Measurements from ENCODE around the gene EMX1. TPM values are rescaled to one million over a fixed set of nuclear protein-coding genes. Genes with fewer than 3 reads are reported as not detected.

EMX1 gene
- total RNA-seq, 4 donors from 2014 or later: 0.26 TPM; not detected in 3

GRCh38 chr2:72954376-72955227 is 37.3 kb downstream of the EMX1 start:
- WGBS, 2 donors: 82 to 86% methylated on average over 11 of the region's 12 CpGs
- no peak for TF ChIP-seq POLR2A (IDR thresholded peaks at IDR 0.05)
- TF ChIP-seq, protein P1, sequence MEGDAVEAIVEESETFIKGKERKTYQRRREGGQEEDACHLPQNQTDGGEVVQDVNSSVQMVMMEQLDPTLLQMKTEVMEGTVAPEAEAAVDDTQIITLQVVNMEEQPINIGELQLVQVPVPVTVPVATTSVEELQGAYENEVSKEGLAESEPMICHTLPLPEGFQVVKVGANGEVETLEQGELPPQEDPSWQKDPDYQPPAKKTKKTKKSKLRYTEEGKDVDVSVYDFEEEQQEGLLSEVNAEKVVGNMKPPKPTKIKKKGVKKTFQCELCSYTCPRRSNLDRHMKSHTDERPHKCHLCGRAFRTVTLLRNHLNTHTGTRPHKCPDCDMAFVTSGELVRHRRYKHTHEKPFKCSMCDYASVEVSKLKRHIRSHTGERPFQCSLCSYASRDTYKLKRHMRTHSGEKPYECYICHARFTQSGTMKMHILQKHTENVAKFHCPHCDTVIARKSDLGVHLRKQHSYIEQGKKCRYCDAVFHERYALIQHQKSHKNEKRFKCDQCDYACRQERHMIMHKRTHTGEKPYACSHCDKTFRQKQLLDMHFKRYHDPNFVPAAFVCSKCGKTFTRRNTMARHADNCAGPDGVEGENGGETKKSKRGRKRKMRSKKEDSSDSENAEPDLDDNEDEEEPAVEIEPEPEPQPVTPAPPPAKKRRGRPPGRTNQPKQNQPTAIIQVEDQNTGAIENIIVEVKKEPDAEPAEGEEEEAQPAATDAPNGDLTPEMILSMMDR (IDR thresholded peaks at IDR 0.05): no peak
- no peak for DNase-seq (ENCODE audit: low spot score in 2 of 2)
- no peak overlapping the region for H3K4me3 ChIP-seq (ENCODE audit: low read depth, poor library complexity, severe bottlenecking)
- intact Hi-C loops (cut with DNase I; ENCODE audit: low total_unique reads): no loop called here

- intact Hi-C loops (cut with DNase I; ENCODE audit: low total_unique reads): no loop called here
- TF ChIP-seq POLR2A (IDR thresholded peaks at IDR 0.05): no peak
- TF ChIP-seq, protein P1 (IDR thresholded peaks at IDR 0.05): no peak
Measured at GRCh38 chr2:72955228-72956049, 38.1 kb downstream of the EMX1 start.

GRCh38 chr2:72956050-72956395 is 38.7 kb downstream of the EMX1 start:
- TF ChIP-seq, protein P1 (IDR thresholded peaks at IDR 0.05): no peak
- no peak for TF ChIP-seq POLR2A (IDR thresholded peaks at IDR 0.05)
- WGBS, 2 donors: 96 to 100% methylated on average over 2 of the region's 2 CpGs
- intact Hi-C loops (cut with DNase I; ENCODE audit: low total_unique reads): no loop called here
- no peak overlapping the region for H3K4me3 ChIP-seq (ENCODE audit: low read depth, poor library complexity, severe bottlenecking)
- DNase-seq (ENCODE audit: low spot score in 2 of 2): no peak

More at GRCh38 chr2:72955228-72956049, 38.1 kb downstream of the EMX1 start:
- no peak for DNase-seq (ENCODE audit: low spot score in 2 of 2)
- H3K4me3 ChIP-seq (ENCODE audit: low read depth, poor library complexity, severe bottlenecking): no peak overlapping the region
- 83 to 89% methylated on average over 20 to 24 of the region's 24 CpGs for WGBS, 2 donors

- no peak overlapping the region for H3K4me3 ChIP-seq (ENCODE audit: low read depth, poor library complexity, severe bottlenecking)
Measured at GRCh38 chr2:72956936-72957335, 39.6 kb downstream of the EMX1 start.

DNA sequence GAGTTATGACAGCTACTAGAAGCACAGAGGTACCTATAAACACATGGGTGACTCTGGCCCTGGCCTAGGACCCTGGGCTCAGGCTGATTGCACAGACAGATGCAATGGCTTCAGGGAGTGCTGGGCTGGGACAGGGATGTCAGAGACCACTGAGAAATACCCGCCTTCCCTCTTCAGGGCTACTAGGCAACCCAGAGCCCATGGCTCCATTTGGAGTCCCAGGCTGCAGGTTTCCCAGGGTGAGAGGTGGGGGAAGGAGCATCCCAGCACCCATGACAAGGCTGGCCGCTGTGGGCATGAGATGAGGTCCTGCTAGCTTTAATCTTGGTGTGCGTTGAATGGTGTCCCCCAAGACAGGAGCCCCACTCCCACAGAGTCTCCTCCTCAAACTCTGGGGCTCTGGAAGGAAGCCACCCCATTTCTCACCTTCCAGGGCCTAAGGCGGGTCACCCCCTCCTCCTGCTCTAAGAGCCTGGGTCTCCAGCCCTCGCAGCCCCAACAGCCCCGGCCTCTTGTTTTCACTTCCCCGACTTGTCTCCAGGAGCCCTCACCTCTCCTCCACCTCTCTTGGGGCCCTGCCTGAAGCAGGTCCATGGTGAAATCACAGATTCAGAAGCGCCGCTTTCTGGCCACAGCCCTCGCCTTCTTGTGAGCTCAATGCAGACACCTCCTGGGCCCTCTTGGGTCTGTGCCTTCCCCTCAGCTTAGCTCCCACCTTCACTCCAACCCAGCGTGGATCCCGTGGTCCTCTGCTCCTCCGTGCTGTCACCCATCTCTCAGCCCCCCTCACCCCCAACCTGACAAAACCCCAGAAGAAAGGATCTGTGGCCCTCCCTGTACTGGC is 41.4 kb downstream of the EMX1 start:
- H3K4me3 ChIP-seq (ENCODE audit: low read depth, poor library complexity, severe bottlenecking): no peak overlapping the region
- WGBS, 2 donors: 96% methylated on average over 13 of the region's 13 CpGs
- no peak for DNase-seq (ENCODE audit: low spot score in 2 of 2)
- no peak for TF ChIP-seq POLR2A (IDR thresholded peaks at IDR 0.05)
- TF ChIP-seq, protein P1 (IDR thresholded peaks at IDR 0.05): no peak
- intact Hi-C loops (cut with DNase I; ENCODE audit: low total_unique reads): no loop called here

More at GRCh38 chr2:72956936-72957335, 39.6 kb downstream of the EMX1 start:
- WGBS, 2 donors: 88 to 94% methylated on average over 3 of the region's 3 CpGs
- intact Hi-C loops (cut with DNase I; ENCODE audit: low total_unique reads): no loop called here
- TF ChIP-seq POLR2A (IDR thresholded peaks at IDR 0.05): no peak
- TF ChIP-seq, protein P1 (IDR thresholded peaks at IDR 0.05): no peak
- no peak for DNase-seq (ENCODE audit: low spot score in 2 of 2)

Data from lower leg skin (tissue), 4 donors.